Hematopoietic multipotent progenitor cell treated with erythropoietin and hydrocortisone succinate and interleukin-3 and kit ligand, for 6 days (in vitro differentiated cells): Measurements from ENCODE around the gene UQCR10.
A peak's percentile ranks its signal among the peaks of the same experiment; 100 is the strongest.

ENCODE experiments used
- DNase-seq: peaks from one replicate; pipeline ENCODE4 v3.0.0-alpha.2; 2015

Gene UQCR10

GRCh38 chr22:29799217-29799680 lies 32.1 kb downstream of the UQCR10 start:
- peak; percentile 80 for DNase-seq

GRCh38 chr22:29801153-29801552 lies 34.0 kb downstream of the UQCR10 start:
- DNase-seq = peak; percentile 19

DNA sequence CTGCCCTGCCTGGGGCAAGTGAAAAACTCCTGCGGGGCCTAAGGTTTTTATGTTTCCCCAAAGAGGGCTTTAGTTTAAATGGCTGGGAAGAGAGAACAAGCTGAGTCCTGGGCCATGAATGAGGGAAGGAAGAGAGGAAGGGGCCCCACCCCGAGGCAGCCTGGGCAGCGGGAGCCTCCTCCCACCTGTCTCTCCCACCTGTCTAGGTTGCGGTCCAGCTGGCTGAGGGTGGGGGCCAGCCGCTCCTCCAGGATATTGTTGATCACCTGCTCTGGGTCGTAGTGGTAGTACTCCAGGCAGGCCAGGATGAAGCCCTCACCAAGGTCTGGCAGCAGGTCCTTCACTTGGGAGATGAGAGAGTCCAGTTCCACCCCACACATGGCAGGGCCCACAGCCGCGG lies 34.6 kb downstream of the UQCR10 start:
- no peak for DNase-seq

DNA sequence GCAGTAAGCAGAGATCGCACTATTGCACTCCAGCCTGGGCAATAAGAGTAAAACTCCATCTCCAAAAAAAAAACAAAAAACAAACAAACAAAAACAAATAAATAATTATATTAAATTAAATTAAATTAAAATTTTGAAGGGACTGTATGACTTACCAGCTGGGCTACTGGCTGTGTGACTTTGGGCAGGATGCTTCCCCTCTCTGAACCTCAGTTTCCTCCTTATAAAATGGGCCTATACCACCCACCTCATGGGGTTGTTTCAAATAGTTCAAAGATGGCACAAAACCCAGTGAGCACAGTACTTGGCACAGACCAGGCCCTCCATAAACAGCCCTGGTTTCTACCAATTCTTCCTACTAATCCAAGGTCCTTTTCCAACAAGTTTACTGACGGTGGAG lies 36.0 kb downstream of the UQCR10 start:
- DNase-seq = no peak

GRCh38 chr22:29804985-29805384 lies 37.8 kb downstream of the UQCR10 start:
- no peak for DNase-seq

DNA sequence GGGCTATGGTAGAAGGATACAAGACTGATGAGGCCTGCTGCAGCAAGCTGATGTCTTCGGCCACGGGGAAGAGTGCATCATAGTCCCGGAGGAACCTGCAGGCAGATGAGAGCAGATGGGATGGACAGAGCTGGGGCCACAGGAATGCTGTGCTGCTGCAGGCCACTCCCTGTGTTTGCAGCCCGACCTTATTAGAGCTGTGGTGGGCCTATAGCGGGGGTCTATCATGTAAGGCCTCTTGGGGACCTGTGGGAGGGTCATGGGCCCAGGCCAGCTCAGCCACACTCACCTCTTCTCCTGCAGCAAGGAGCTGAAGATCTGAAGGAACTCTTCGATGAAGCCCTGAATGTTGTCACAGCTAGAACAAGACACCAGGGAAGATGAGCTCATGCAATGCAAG lies 39.0 kb downstream of the UQCR10 start:
- DNase-seq = no peak

DNA sequence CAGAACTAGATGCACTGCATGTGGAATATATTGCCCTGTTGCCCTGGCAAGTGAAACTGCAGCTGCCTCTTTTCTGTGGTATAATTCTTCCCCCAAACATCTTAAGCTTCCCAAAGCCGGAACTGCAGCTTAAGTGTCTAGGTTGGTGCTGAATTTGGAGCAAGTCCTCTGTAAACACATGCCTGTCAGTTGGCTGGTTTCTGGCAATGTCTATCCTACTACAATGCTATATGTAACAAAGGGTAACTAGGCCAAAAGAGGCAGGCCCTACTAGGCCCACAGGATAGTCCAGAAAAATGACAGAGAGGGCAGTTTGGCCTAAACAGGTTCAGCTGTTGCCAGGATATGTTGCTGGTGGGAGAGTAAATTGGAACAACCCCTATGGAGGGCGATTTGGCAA lies 43.0 kb downstream of the UQCR10 start:
- no peak for DNase-seq

DNA sequence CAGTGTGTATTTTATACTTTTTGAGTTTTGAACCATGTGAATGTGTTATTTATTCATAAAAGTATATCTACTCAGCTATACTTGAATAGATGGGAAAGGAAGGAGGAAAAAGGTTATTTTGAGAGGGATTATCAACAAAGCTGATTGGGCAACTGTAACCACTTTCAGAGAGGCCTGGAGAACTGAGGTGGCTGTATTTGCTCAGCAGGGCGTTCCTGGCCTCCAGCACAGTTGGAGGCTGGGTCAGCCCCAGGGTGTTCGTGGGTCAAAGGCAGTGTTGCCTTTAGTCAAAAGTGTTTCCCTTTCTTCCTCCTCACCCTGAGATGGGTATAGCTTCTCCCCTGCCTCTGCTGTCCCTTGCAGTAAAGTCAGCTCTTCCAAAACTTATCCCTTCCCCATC lies 44.2 kb downstream of the UQCR10 start:
- DNase-seq = no peak

- DNase-seq = no peak
Observed at GRCh38 chr22:29813126-29813525, 46.0 kb downstream of the UQCR10 start.

DNA sequence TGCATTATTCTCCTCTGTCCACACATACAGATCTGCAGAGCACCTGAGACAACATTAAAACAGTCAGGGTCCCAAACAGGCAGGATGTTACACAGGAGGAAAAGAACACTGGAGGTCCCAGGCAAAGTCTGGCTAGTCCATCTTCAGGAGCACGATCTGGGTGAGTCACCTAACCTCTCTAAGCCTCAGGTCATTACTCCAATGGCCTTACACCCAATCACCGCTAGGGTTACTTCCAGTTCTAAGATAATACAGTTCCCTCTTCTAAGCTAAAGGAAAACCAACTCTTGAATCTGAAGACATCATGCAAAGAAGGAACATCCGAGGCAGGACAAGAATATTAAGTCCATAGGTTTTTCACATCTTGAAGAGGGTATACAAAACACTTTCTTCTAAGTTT lies 46.4 kb downstream of the UQCR10 start:
- no peak for DNase-seq

DNA sequence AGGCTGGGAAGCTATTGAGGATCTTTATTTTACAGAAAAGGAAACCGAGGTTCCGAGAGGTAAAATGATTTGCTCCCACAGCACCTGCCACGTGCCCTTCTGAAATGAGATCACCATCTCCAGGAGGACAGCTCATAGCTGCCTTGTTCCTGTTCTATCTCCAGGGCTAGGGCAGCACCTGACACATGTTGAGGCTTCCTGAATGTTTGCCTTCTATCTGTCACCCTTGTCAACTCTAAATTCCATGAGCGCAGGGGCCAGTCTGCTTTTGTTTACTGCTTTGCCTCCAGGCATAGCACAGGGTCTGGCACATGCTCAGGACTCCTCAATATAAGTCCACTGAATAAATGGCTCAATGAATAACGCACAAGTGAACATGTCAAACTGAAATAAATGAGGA lies 46.8 kb downstream of the UQCR10 start:
- no peak for DNase-seq

DNA sequence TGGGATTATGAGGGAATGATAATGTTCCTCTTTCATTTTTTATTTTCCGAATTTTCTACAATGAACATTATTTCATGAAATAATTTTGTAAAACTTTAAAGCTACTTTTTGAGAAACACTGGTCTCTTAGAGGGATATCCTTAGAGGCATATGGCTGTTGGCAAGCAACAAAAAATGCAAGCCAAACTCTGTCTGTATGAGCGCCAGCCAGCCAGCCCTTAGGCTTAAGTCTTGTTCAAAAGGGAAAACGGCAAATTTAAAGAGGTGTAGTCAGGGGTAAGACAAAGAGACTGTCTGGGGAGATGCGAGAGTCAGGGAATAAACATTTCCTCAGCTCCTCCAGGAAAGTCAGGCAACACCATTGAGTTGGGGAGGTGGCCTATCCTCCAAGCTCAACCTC lies 48.4 kb downstream of the UQCR10 start:
- DNase-seq = no peak

GRCh38 chr22:29816128-29816527 lies 49.0 kb downstream of the UQCR10 start:
- DNase-seq = no peak

DNA sequence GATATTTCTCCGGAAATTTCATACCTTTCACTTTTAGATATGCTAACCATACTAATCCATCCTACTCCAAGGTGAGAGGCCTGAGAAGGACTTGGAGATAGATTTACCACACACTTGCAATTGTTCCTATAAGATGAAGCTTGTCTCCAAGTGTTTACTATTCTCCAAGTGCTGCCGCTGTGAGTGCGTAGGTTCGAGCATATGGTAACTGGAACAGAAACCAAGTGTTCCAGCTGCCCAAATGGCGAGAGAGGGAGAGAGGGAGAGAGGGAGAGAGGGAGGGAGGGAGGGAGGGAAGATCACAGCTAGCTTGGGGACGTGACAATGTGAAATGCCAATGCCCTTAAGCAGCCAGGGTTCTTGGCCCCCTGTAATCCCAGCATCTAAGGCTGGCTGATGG lies 49.4 kb downstream of the UQCR10 start:
- DNase-seq = no peak

GRCh38 chr22:29816980-29817379 lies 49.8 kb downstream of the UQCR10 start:
- no peak for DNase-seq

DNA sequence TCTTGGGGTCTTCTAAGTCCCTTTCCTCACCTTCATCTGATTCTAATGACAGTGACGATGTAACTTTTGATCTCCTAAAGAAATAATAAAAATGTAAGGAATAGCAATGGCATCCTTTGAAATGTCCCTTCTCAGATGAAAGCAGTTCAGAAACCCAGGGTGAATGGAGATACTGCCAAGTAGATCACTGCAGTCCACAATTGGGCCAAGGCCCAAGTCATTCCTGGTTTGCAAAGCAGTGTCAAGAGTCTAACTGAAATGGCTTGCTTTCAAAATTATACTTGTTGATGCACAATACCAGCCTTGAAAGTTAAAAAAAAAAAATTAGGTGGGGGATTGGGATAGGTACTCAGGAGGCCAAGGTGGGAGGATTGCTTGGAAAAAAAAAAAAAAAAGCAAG lies 50.6 kb downstream of the UQCR10 start:
- DNase-seq = no peak

- DNase-seq = no peak
Observed at GRCh38 chr22:29819501-29819900, 52.3 kb downstream of the UQCR10 start.
